PC-3 (cell line): ENCODE measurements around the gene SH3PXD2A. TPM values are rescaled to one million over a fixed set of nuclear protein-coding genes. Genes with fewer than 3 reads are reported as not detected.

Source experiments
- ATAC-seq: fragments of 200-7000 bp; cut with Tn5 transposase; 2 replicates; pipeline ENCODE4 v1.9.1; 2020; ENCODE audit warnings: mild to moderate bottlenecking, moderate library complexity
- BruUV-seq: library from RNA; stranded (reverse); fragments of 400-500 nt; replicated peaks from 2 replicates; lab custom pipeline; 2021; lab: Mats Ljungman, UMichigan
- CTCF ChIA-PET: fragments of 300-600 bp; sonication (Branson Sonifier 250); formaldehyde crosslinking; loops from one replicate; lab custom pipeline; 2022; ENCODE audit warnings: antibody characterized with exemption; lab: Charles Lee
- POLR2A ChIA-PET: fragments of 300-600 bp; sonication (Branson Sonifier 250); formaldehyde crosslinking; loops from one replicate; lab custom pipeline; 2022; ENCODE audit warnings: antibody characterized with exemption; ENCODE audit not compliant: unreplicated experiment; lab: Charles Lee
- DNase-seq: peaks from one replicate; pipeline ENCODE4 v3.0.0-alpha.2; 2015
- H2AFZ ChIP-seq: fragments of 300-600 bp; sonication (generic); 2 replicates; pipeline ENCODE4 v1.6.0; 2016; ENCODE audit warnings: antibody characterized with exemption, low read length
- H3F3A ChIP-seq: fragments of 300-600 bp; sonication (generic); one replicate; pipeline ENCODE4 v1.6.0; 2017; ENCODE audit warnings: antibody characterized with exemption, low read length, control low read depth, mild to moderate bottlenecking; ENCODE audit not compliant: unreplicated experiment
- H3K27ac ChIP-seq: fragments of 300-600 bp; sonication (generic); 2 replicates; pipeline ENCODE4 v1.5.1; 2016; ENCODE audit warnings: mild to moderate bottlenecking, low read length
- H3K27me3 ChIP-seq: fragments of 300-600 bp; sonication (generic); 2 replicates; pipeline ENCODE4 v1.6.1; 2016; ENCODE audit warnings: low read length, mixed read lengths
- H3K36me3 ChIP-seq: fragments of 300-600 bp; sonication (generic); 2 replicates; pipeline ENCODE4 v1.6.1; 2016; ENCODE audit warnings: low read depth, mixed run types, low read length, mixed read lengths
- H3K4me1 ChIP-seq: fragments of 300-600 bp; sonication (generic); 2 replicates; pipeline ENCODE4 v1.5.1; 2016; ENCODE audit warnings: low read length; ENCODE audit not compliant: insufficient read depth
- H3K4me2 ChIP-seq: fragments of 300-600 bp; sonication (generic); 2 replicates; pipeline ENCODE4 v1.6.0; 2016; ENCODE audit warnings: low read length
- H3K4me3 ChIP-seq: fragments of 300-600 bp; sonication (generic); 2 replicates; pipeline ENCODE4 v1.5.1; 2016; ENCODE audit warnings: mild to moderate bottlenecking, low read length, mixed read lengths
- H3K79me2 ChIP-seq: fragments of 300-600 bp; sonication (generic); 2 replicates; pipeline ENCODE4 v1.6.1; 2017; ENCODE audit warnings: low read length, mixed read lengths
- H3K9ac ChIP-seq: fragments of 300-600 bp; sonication (generic); 2 replicates; pipeline ENCODE4 v1.6.0; 2016; ENCODE audit warnings: mild to moderate bottlenecking, low read length
- H3K9me2 ChIP-seq: fragments of 300-600 bp; sonication (generic); replicated peaks from 2 replicates; pipeline ENCODE4 v1.6.1; 2016; ENCODE audit warnings: mixed run types, low read length, mixed read lengths
- H3K9me3 ChIP-seq: fragments of 300-600 bp; sonication (generic); 2 replicates; pipeline ENCODE4 v1.6.1; 2016; ENCODE audit warnings: low read length, mixed read lengths
- H4K20me1 ChIP-seq: fragments of 300-600 bp; sonication (generic); 2 replicates; pipeline ENCODE4 v1.6.1; 2016; ENCODE audit warnings: low read length, mixed read lengths
- EZH2 ChIP-seq: fragments of 300-600 bp; sonication (generic); IDR thresholded peaks from one replicate; pipeline ENCODE4 v1.6.1; 2017; ENCODE audit warnings: antibody characterized with exemption, mild to moderate bottlenecking, low read length; ENCODE audit not compliant: unreplicated experiment
- EZH2phosphoT487 ChIP-seq: fragments of 300-600 bp; sonication (generic); IDR thresholded peaks from 2 replicates; pipeline ENCODE4 v1.6.1; 2018; ENCODE audit warnings: mild to moderate bottlenecking, antibody characterized with exemption, low read length, borderline replicate concordance
- intact Hi-C: fragments of 100-400 bp; cut with micrococcal nuclease; formaldehyde crosslinking; loops from 2 replicates; pipeline ENCODE4 v1.9.0; 2023
- total RNA-seq: library from RNA; depleted of rRNA; stranded (reverse); fragments of >200 nt; gene quantifications from 2 replicates; pipeline ENCODE4 v1.2.3, GENCODE V29; 2014
- TF ChIP-seq, protein P1 (sequence below): fragments of 300-600 bp; sonication (generic); conservative IDR thresholded peaks from 2 replicates; pipeline ENCODE4 v1.5.1; 2017; ENCODE audit warnings: antibody characterized with exemption, low read depth, mild to moderate bottlenecking, low read length

Gene SH3PXD2A
- total RNA-seq, 1 experiment from 2014 or later = 3.4 TPM

DNA sequence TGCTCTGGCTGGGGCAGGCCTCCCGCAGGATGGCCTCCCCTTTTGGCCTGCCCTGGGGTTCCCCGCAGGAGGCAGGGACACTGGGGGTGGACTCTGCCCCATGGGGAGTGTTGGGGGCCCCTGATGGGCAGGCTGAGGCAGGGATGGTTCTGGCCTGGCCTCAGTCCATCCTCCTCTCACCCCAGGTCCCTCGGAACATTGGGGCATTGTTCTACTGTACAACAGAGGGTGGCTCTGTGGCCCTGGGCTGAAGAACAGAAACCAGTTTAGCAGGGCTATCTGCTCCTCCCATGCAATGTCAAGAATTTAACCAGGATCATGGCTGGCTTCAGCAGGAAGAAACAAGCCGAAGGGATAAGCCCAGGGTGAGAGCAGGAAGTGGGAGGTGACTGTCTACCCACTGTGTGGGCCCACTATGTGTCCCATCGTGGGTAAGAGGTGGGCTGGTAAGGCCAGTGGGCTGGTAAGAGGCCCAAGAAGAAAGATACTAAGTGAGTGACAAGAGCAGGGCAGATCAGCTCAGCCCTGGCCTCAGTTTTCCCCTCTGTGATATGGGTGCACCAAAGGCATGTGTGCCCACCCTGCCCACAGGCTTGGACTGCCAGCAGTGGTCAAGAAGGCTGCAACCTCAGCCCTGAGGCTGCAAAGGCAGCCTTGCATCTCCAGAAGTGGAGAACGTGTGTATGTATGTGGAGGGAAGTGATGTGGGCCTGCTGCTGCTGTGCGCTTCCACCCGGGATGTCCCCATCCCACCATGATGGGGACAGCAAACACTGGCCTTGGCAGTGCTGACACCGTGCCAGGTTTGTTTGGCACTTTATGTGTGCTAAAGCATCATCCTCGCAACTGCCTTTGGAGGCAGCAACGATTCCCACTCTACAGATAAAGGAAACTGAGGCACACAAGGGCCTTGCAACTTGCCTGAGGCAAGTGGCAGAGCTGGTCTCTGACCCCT lies 138.9 kb downstream of the SH3PXD2A start:
- H3K27me3 ChIP-seq = no peaks in the 10 kb centered on the region
- H3K36me3 ChIP-seq = no peaks in the 10 kb centered on the region
- TF ChIP-seq, protein P1, sequence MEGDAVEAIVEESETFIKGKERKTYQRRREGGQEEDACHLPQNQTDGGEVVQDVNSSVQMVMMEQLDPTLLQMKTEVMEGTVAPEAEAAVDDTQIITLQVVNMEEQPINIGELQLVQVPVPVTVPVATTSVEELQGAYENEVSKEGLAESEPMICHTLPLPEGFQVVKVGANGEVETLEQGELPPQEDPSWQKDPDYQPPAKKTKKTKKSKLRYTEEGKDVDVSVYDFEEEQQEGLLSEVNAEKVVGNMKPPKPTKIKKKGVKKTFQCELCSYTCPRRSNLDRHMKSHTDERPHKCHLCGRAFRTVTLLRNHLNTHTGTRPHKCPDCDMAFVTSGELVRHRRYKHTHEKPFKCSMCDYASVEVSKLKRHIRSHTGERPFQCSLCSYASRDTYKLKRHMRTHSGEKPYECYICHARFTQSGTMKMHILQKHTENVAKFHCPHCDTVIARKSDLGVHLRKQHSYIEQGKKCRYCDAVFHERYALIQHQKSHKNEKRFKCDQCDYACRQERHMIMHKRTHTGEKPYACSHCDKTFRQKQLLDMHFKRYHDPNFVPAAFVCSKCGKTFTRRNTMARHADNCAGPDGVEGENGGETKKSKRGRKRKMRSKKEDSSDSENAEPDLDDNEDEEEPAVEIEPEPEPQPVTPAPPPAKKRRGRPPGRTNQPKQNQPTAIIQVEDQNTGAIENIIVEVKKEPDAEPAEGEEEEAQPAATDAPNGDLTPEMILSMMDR = 0 out of 2 replicates have a peak, but pooled peaks have one; percentile 25
- TF ChIP-seq EZH2 = no peak
- H3K79me2 ChIP-seq = no peaks in the 10 kb centered on the region
- H3K4me1 ChIP-seq = peaks cover 30% of the 10 kb centered on the region
- H3K9ac ChIP-seq = peak overlapping the region; percentile 64
- H4K20me1 ChIP-seq = no peaks in the 10 kb centered on the region
- ATAC-seq (peak; percentile 61), DNase-seq (peak; percentile 78)
- ChIA-PET POLR2A (no interaction called here), CTCF (no interaction called here)
- H3K9me2 ChIP-seq = no peaks in the 10 kb centered on the region
- intact Hi-C loops = loop anchor here (10.0 kb wide), 1 partner anchor 68 kb away; no protein-coding TSS in a partner anchor
- BruUV-seq = no TSS peak
- no peak overlapping the region for H3K4me3 ChIP-seq
- H3K27ac ChIP-seq = peak overlapping the region; percentile 85
- no peaks in the 10 kb centered on the region for H3F3A ChIP-seq
- H3K4me2 ChIP-seq = peak overlapping the region; percentile 34
- H3K9me3 ChIP-seq = no peaks in the 10 kb centered on the region
- no peak overlapping the region for H2AFZ ChIP-seq

- H3K79me2 ChIP-seq = no peaks in the 10 kb centered on the region
- H3K4me1 ChIP-seq = peaks cover 38% of the 10 kb centered on the region
- H3K9ac ChIP-seq = peak overlapping the region; percentile 64
- intact Hi-C loops = loop anchor here (10.0 kb wide), 1 partner anchor 69 kb away; no protein-coding TSS in a partner anchor
- H4K20me1 ChIP-seq = no peaks in the 10 kb centered on the region
- H3K36me3 ChIP-seq = no peaks in the 10 kb centered on the region
- no peaks in the 10 kb centered on the region for H3F3A ChIP-seq
- TF ChIP-seq EZH2phosphoT487 = no peak
- TF ChIP-seq EZH2 = no peak
- TF ChIP-seq, protein P1 = no peak
- BruUV-seq = no TSS peak
- no peaks in the 10 kb centered on the region for H3K9me2 ChIP-seq
- POLR2A ChIA-PET = no interaction called here
- no peak overlapping the region for H3K4me3 ChIP-seq
- DNase-seq (peak; percentile 71), ATAC-seq (peak; percentile 61)
- H2AFZ ChIP-seq = no peak overlapping the region
- peak overlapping the region; percentile 85 for H3K27ac ChIP-seq
- no peaks in the 10 kb centered on the region for H3K27me3 ChIP-seq
- H3K4me2 ChIP-seq = peak overlapping the region; percentile 34
- CTCF ChIA-PET = no interaction called here
- H3K9me3 ChIP-seq = no peaks in the 10 kb centered on the region
Measured at GRCh38 chr10:103715430-103715829, 139.9 kb downstream of the SH3PXD2A start.
